GM06990 (cell line): ENCODE results near the gene NDUFB10.

ENCODE experiments used
- DNase-seq: peaks from one replicate; pipeline ENCODE4 v3.0.0-alpha.2; 2011; ENCODE audit not compliant: insufficient read length; ENCODE audit errors: extremely low read depth
- H3K27me3 ChIP-seq: replicated peaks from 2 replicates; pipeline ENCODE4 v1.6.0; 2011; ENCODE audit warnings: low read length; ENCODE audit not compliant: control insufficient read depth, insufficient read depth
- H3K36me3 ChIP-seq: 2 replicates; pipeline ENCODE4 v1.5.1; 2011; ENCODE audit warnings: low read length; ENCODE audit not compliant: control insufficient read depth, insufficient read depth
- H3K4me3 ChIP-seq: replicated peaks from 2 replicates; pipeline ENCODE4 v1.5.1; 2011; ENCODE audit warnings: low read depth, mild to moderate bottlenecking, control low read depth, low read length
- CTCF ChIP-seq: IDR thresholded peaks from 2 replicates; pipeline ENCODE4 v1.5.1; 2011; ENCODE audit warnings: low read length, control low read depth, mild to moderate bottlenecking, inconsistent platforms; ENCODE audit not compliant: insufficient read depth, poor library complexity, severe bottlenecking

The NDUFB10 gene

GRCh38 chr16:1930338-1930720 lies 29.0 kb upstream of the NDUFB10 start:
- DNase-seq = no peak
- no peak for TF ChIP-seq CTCF
- no peak overlapping the region for H3K4me3 ChIP-seq

GRCh38 chr16:1932050-1933028 lies 27.0 kb upstream of the NDUFB10 start:
- TF ChIP-seq CTCF = no peak
- no peak overlapping the region for H3K4me3 ChIP-seq
- H3K36me3 ChIP-seq = no peaks in the 10 kb centered on the region; the same call in 1 of the 2 replicates
- no peaks in the 10 kb centered on the region for H3K27me3 ChIP-seq
- no peak for DNase-seq

More at GRCh38 chr16:1930338-1930720, 29.0 kb upstream of the NDUFB10 start:
- no peaks in the 10 kb centered on the region for H3K27me3 ChIP-seq
- no peaks in the 10 kb centered on the region for H3K36me3 ChIP-seq

GRCh38 chr16:1933097-1933661 lies 26.2 kb upstream of the NDUFB10 start:
- DNase-seq = no peak
- Histone ChIP-seq H3K27me3 (no peaks in the 10 kb centered on the region), H3K36me3 (peaks cover under 1% of the 10 kb centered on the region), H3K4me3 (no peak overlapping the region)
- TF ChIP-seq CTCF = no peak

- DNase-seq = no peak
- Histone ChIP-seq H3K27me3 (no peaks in the 10 kb centered on the region), H3K36me3 (peaks cover 19% of the 10 kb centered on the region), H3K4me3 (no peak overlapping the region)
- no peak for TF ChIP-seq CTCF
Measured at GRCh38 chr16:1936945-1937479, 22.3 kb upstream of the NDUFB10 start.

- DNase-seq = no peak
- Histone ChIP-seq H3K4me3 (no peak overlapping the region), H3K27me3 (no peaks in the 10 kb centered on the region), H3K36me3 (peaks cover 19% of the 10 kb centered on the region)
- TF ChIP-seq CTCF = no peak
Measured at GRCh38 chr16:1938316-1938715, 21.0 kb upstream of the NDUFB10 start.
